Hematopoietic multipotent progenitor cell treated with erythropoietin and hydrocortisone succinate and interleukin-3 and kit ligand, for 8 days (in vitro differentiated cells): Measurements from ENCODE around the gene GPR37L1.
"Not testable (repeated sequence)": the region's sequence is repeated elsewhere in the genome, so short reads cannot be mapped to it uniquely, and the experiment has no call there.

ENCODE experiments used
- DNase-seq: peaks from one replicate; pipeline ENCODE4 v3.0.0-alpha.2; 2015

Gene GPR37L1

GRCh38 chr1:202107801-202108731, 14.7 kb upstream of the GPR37L1 start:
- peak; percentile 19 for DNase-seq

GRCh38 chr1:202110977-202111376, 11.7 kb upstream of the GPR37L1 start:
- DNase-seq, result no peak

GRCh38 chr1:202111589-202111988, 11.1 kb upstream of the GPR37L1 start:
- DNase-seq, result not testable (repeated sequence)

GRCh38 chr1:202112859-202113689, 9.6 kb upstream of the GPR37L1 start:
- DNase-seq, result no peak

- no peak for DNase-seq
These were observed 8.9 kb upstream of the GPR37L1 start for GRCh38 chr1:202113690-202114300.

GRCh38 chr1:202116287-202116686, 6.4 kb upstream of the GPR37L1 start:
- DNase-seq, result no peak

GRCh38 chr1:202117898-202118371, 4.8 kb upstream of the GPR37L1 start:
- peak; percentile 89 for DNase-seq

GRCh38 chr1:202121006-202121405, 1.7 kb upstream of the GPR37L1 start:
- no peak for DNase-seq

- DNase-seq, result no peak
These were observed 658 bp downstream of the GPR37L1 start for GRCh38 chr1:202123336-202123813.

- no peak for DNase-seq
These were observed 1.4 kb downstream of the GPR37L1 start for GRCh38 chr1:202124142-202124541.

GRCh38 chr1:202125611-202126010, 2.9 kb downstream of the GPR37L1 start:
- DNase-seq, result no peak

- DNase-seq, result no peak
These were observed 3.7 kb downstream of the GPR37L1 start for GRCh38 chr1:202126426-202126825.

GRCh38 chr1:202127061-202127460, 4.3 kb downstream of the GPR37L1 start:
- no peak for DNase-seq

- DNase-seq, result no peak
These were observed 5.3 kb downstream of the GPR37L1 start for GRCh38 chr1:202127836-202128622.

- no peak for DNase-seq
These were observed 7.0 kb downstream of the GPR37L1 start for GRCh38 chr1:202129453-202130296.

GRCh38 chr1:202130297-202130721, 7.6 kb downstream of the GPR37L1 start:
- no peak for DNase-seq

- no peak for DNase-seq
These were observed 8.3 kb downstream of the GPR37L1 start for GRCh38 chr1:202130816-202131522.

GRCh38 chr1:202131956-202132821, 9.5 kb downstream of the GPR37L1 start:
- no peak for DNase-seq

GRCh38 chr1:202133001-202133400, 10.3 kb downstream of the GPR37L1 start:
- no peak for DNase-seq
